Endodermal cell (in vitro differentiated cells): ENCODE results near the gene RHEX. TPM values are rescaled to one million over a fixed set of nuclear protein-coding genes. Genes with fewer than 3 reads are reported as not detected.

Experiments used
- DNase-seq: peaks from one replicate; pipeline ENCODE4 v3.0.0-alpha.2; 2017
- H3K27ac ChIP-seq: 2 replicates; pipeline ENCODE4 v1.5.1; 2013; ENCODE audit warnings: mild to moderate bottlenecking, low read depth, low read length, moderate library complexity
- H3K27me3 ChIP-seq: 2 replicates; pipeline ENCODE4 v1.6.1; 2013; ENCODE audit warnings: mild to moderate bottlenecking, low read length, moderate library complexity; ENCODE audit not compliant: insufficient read depth, control insufficient read depth, poor library complexity, severe bottlenecking
- H3K36me3 ChIP-seq: 2 replicates; pipeline ENCODE4 v1.7.0; 2013; ENCODE audit warnings: mild to moderate bottlenecking, low read length, moderate library complexity; ENCODE audit not compliant: control insufficient read depth, insufficient read depth
- H3K4me1 ChIP-seq: one replicate; pipeline ENCODE4 v1.7.0; 2013; ENCODE audit warnings: low read length; ENCODE audit not compliant: control insufficient read depth, insufficient read depth
- H3K4me3 ChIP-seq: 2 replicates; pipeline ENCODE4 v1.5.1; 2013; ENCODE audit warnings: mild to moderate bottlenecking, low read length, moderate library complexity
- H3K9ac ChIP-seq: 2 replicates; pipeline ENCODE4 v1.6.1; 2013; ENCODE audit warnings: mild to moderate bottlenecking, low read length, moderate library complexity; ENCODE audit not compliant: poor library complexity, severe bottlenecking; ENCODE audit errors: extremely low read depth
- H3K9me3 ChIP-seq: 2 replicates; pipeline ENCODE4 v1.6.1; 2013; ENCODE audit warnings: mild to moderate bottlenecking, low read length, moderate library complexity; ENCODE audit not compliant: control insufficient read depth
- H3K27ac Mint-ChIP-seq: 2 replicates; pipeline ENCODE4 v1.8.0; 2020; ENCODE audit warnings: mixed read lengths
- H3K27me3 Mint-ChIP-seq: 2 replicates; pipeline ENCODE4 v1.8.0; 2021; ENCODE audit warnings: mild to moderate bottlenecking, mixed read lengths; ENCODE audit not compliant: insufficient read depth
- H3K36me3 Mint-ChIP-seq: 2 replicates; pipeline ENCODE4 v1.8.0; 2020; ENCODE audit warnings: low read depth, mixed read lengths
- H3K4me1 Mint-ChIP-seq: 2 replicates; pipeline ENCODE4 v1.8.0; 2020; ENCODE audit warnings: mixed read lengths
- H3K4me3 Mint-ChIP-seq: 2 replicates; pipeline ENCODE4 v1.8.0; 2020; ENCODE audit warnings: mild to moderate bottlenecking, moderate library complexity, mixed read lengths
- H3K9me3 Mint-ChIP-seq: 2 replicates; pipeline ENCODE4 v1.8.0; 2020; ENCODE audit warnings: mild to moderate bottlenecking, mixed read lengths
- WGBS, 2 experiments: methylation state at CpG; one replicate each; pipeline versions ENCODE4 v1.1.5 to v1.1.7; 2013; ENCODE audit warnings: missing lambda C conversion rate in 2 of 2, mixed read lengths in 1 of 2; ENCODE audit not compliant: insufficient coverage in 1 of 2, insufficient read length in 1 of 2; 5-methylcytosine and 5-hydroxymethylcytosine counted together
- total RNA-seq, 2 donors: library from RNA; stranded (reverse); fragmentation: NEBNext Ultra II Directional in 1 of 2; extraction: Animal tissue kit (Norgen Biotek cat#: 25700) in 1 of 2; gene quantifications; 2 replicates in 1 of 2; 3 replicates in 1 of 2; pipeline ENCODE4 v1.2.1, GENCODE V29; 2021
- TF ChIP-seq, protein P1 (sequence below): fragments of 200-600 bp; sonication (generic); conservative IDR thresholded peaks from 2 replicates; pipeline ENCODE4 v1.5.0; 2021; ENCODE audit warnings: antibody characterized with exemption, mild to moderate bottlenecking

RHEX gene
- total RNA-seq, 2 donors from 2014 or later, result not detected

DNA sequence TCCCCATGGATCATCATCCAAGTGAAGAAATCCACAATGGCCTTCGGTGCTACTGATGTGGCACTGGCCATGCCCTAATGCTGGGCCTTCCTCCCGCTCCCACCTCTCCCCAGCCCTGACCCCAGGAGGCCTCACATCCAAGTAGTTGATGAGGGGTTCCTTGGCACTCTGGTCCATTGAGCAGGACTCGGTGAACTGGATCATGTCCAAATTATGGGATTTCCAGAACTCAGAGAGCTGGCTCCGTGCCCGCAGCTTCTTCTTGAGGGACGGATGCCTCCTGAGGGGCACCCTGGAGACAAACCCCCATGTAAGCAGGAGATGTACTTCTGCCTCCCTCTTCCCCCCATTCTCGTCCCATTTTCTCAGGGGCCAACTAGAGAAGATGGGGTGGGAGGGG, 30.2 kb upstream of the RHEX start:
- TF ChIP-seq, protein P1, sequence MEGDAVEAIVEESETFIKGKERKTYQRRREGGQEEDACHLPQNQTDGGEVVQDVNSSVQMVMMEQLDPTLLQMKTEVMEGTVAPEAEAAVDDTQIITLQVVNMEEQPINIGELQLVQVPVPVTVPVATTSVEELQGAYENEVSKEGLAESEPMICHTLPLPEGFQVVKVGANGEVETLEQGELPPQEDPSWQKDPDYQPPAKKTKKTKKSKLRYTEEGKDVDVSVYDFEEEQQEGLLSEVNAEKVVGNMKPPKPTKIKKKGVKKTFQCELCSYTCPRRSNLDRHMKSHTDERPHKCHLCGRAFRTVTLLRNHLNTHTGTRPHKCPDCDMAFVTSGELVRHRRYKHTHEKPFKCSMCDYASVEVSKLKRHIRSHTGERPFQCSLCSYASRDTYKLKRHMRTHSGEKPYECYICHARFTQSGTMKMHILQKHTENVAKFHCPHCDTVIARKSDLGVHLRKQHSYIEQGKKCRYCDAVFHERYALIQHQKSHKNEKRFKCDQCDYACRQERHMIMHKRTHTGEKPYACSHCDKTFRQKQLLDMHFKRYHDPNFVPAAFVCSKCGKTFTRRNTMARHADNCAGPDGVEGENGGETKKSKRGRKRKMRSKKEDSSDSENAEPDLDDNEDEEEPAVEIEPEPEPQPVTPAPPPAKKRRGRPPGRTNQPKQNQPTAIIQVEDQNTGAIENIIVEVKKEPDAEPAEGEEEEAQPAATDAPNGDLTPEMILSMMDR, result no peak
- WGBS, 2 experiments, result 93 to 97% methylated on average over 4 to 7 of the region's 7 CpGs
- no peak overlapping the region for H3K27ac Mint-ChIP-seq
- H3K27ac ChIP-seq, result no peak overlapping the region
- H3K4me3 Mint-ChIP-seq, result no peak overlapping the region
- no peaks in the 10 kb centered on the region for H3K27me3 ChIP-seq
- H3K9ac ChIP-seq, result no peak overlapping the region
- H3K9me3 Mint-ChIP-seq, result no peaks in the 10 kb centered on the region
- H3K4me1 ChIP-seq, result peaks cover 11% of the 10 kb centered on the region
- no peaks in the 10 kb centered on the region for H3K36me3 ChIP-seq
- no peak overlapping the region for H3K4me3 ChIP-seq
- peaks cover 1% of the 10 kb centered on the region for H3K27me3 Mint-ChIP-seq
- DNase-seq, result no peak
- peaks cover 8% of the 10 kb centered on the region for H3K4me1 Mint-ChIP-seq
- H3K36me3 Mint-ChIP-seq, result no peaks in the 10 kb centered on the region
- H3K9me3 ChIP-seq, result no peaks in the 10 kb centered on the region

GRCh38 chr1:206023695-206024094, 29.3 kb upstream of the RHEX start, which contains the start of gene CTSE:
Gene CTSE (minus strand): TSS chr1:206023895. CDS start chr1:206023791, 104 bp downstream.
- no peak for DNase-seq

DNA sequence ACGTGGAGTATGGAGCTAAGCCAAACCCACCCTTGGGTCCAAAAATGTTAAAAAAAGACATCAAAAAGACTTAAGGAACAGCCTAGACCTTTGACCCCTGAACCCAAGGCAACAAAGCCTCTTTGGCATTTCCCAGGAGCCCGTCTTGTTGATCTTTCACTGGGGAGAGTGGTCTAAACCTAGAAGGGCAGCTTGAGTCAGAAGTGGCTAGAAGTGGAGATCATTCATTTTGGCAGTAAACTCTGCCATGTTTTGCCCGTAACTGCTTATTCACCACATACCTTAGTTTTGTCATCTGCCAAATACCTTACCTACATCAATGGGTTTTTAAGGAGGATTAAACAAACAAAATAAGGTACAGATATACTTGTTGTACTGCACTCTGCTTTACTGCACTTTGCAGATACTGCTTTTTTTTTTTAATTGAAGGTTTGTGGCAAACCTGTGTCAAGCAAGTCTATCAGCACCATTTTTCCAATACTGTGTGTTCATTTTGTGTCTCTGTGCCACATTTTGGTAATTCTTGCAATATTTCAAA, 27.6 kb upstream of the RHEX start:
- Mint-ChIP-seq H3K4me3 (no peak overlapping the region), H3K4me1 (peaks cover 8% of the 10 kb centered on the region), H3K36me3 (no peaks in the 10 kb centered on the region), H3K9me3 (no peaks in the 10 kb centered on the region), H3K27me3 (peaks cover 3% of the 10 kb centered on the region), H3K27ac (no peak overlapping the region)
- no peak for DNase-seq
- Histone ChIP-seq H3K4me1 (peaks cover 11% of the 10 kb centered on the region), H3K27me3 (peaks cover 5% of the 10 kb centered on the region), H3K36me3 (no peaks in the 10 kb centered on the region), H3K9me3 (no peaks in the 10 kb centered on the region), H3K9ac (no peak overlapping the region), H3K27ac (no peak overlapping the region), H3K4me3 (no peak overlapping the region)
- 83 to 85% methylated on average over 2 to 3 of the region's 3 CpGs for WGBS, 2 experiments
- TF ChIP-seq, protein P1, result no peak

More at GRCh38 chr1:206023695-206024094, 29.3 kb upstream of the RHEX start, which contains the start of gene CTSE:
- H3K27ac ChIP-seq, result no peak within 1 kb of the TSS
- no peak within 1 kb of the TSS for H3K4me3 ChIP-seq
- no peaks in the 10 kb centered on the region for H3K36me3 ChIP-seq
- no peaks in the 10 kb centered on the region for H3K9me3 Mint-ChIP-seq
- WGBS, 2 experiments, result 92 to 96% methylated on average over 2 to 11 of the region's 11 CpGs
- H3K4me1 Mint-ChIP-seq, result peaks cover 8% of the 10 kb centered on the region
- H3K4me3 Mint-ChIP-seq, result no peak within 1 kb of the TSS
- no peaks in the 10 kb centered on the region for H3K27me3 Mint-ChIP-seq
- H3K27ac Mint-ChIP-seq, result no peak within 1 kb of the TSS
- H3K9me3 ChIP-seq, result no peaks in the 10 kb centered on the region
- H3K36me3 Mint-ChIP-seq, result no peaks in the 10 kb centered on the region
- TF ChIP-seq, protein P1, result no peak
- peaks cover 11% of the 10 kb centered on the region for H3K4me1 ChIP-seq
- H3K9ac ChIP-seq, result no peak within 1 kb of the TSS
- peaks cover 3% of the 10 kb centered on the region for H3K27me3 ChIP-seq
